GM19238 (cell line): ENCODE measurements around the gene IDH2.
A peak's percentile ranks its signal among the peaks of the same experiment; 100 is the strongest.

ENCODE experiments used
- DNase-seq: peaks from one replicate; pipeline ENCODE4 v3.0.0; 2011; ENCODE audit warnings: low spot score; ENCODE audit not compliant: insufficient read length

The IDH2 gene

DNA sequence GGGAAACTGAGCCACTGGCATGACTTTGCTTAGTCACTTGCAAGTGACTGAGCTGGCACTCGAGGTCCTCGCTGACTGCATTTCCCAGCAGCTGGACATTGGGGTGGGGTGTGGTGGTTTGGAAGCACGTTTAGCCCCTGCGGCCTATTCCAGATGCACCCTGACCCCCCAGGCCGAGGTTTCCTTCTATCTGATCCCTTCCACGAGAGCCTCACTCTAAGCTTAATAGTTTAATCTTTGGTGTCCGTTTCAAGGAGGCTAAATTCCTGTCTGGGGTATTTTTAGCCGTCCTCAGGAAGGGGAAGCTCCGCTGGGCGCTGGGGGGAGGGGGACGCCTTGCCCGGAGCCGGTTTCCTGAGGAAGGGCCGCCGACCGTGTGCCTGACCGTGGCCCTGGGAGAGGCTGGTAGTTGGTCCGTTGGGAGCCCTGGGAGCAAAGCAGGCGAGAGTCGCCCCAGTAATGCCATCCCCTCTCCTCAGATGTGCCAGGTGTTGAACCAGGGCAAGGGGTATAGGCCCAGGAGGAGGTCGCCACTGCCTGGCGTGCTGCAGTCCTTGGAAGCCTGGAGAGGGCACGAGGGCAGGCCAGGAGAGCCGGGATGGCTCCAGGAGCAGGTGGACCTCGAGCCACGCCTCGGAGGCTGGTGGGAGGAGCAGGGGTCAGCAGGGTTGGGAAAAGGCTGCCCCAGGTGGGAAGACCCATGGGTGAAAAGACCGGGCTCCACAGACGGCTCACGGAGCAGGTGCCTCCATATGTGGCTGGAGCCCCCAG is 37.2 kb downstream of the IDH2 start:
- no peak for DNase-seq

DNA sequence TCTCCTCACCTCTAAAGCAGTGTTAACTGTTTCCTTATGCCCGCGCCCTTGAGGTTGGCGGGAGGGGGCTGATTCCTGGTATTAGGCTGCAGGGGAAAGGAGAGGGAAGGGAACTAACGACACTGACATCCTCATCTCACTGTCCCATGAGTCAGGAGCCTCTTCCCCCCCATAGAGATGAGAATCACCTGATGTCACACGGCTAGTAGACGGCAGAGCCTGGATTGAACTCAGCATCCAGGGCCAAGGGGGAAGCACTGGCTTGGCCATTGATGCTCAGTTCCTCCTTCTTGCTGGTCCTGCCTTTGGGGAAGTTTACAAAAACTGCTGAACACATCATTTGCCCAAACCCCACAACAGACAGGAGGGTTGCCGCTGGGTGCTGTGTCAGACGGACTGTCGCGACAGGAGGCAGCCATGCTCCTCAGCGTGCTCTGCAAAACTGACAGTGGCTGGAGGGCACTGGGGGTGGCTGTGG is 38.5 kb downstream of the IDH2 start:
- DNase-seq, result no peak

DNA sequence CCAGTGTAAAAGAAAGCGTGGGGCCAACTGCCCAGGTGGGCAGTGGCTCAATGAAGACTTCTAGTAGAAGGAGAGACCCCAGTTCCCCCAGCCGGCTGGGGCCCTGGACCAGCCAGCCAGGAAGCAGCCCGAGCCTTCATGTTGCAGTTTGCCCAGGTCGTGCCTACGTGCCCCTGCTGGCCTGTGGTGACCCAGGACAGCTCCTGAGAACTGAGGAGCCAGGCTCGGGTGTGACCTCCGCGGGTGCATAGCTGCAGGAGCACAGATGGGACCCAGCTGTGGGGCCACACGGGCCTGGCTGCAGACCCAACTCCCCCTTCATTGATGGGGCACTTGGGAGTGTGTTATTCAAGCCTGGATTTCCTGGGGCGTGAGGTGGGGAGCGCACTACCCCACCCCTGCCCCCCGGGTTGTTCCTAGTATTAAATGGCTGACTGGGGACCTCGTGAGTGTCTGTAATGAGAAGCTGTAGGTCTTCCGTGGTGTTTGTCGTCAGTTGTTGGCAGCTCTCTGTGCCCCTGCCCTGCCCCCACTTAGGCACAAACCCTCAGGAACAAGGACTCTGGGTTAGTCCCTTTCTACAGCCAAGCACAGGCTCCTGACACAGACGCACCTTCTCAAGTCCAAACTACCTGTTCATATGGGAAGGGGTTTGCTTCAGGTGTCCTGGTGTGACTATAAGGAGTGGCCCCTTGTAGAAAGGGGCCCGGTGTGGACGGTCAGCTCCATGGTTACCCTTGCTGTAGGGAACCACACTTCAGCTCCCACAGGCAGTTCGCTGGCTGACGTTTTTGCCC is 39.1 kb downstream of the IDH2 start:
- DNase-seq, result no peak

DNA sequence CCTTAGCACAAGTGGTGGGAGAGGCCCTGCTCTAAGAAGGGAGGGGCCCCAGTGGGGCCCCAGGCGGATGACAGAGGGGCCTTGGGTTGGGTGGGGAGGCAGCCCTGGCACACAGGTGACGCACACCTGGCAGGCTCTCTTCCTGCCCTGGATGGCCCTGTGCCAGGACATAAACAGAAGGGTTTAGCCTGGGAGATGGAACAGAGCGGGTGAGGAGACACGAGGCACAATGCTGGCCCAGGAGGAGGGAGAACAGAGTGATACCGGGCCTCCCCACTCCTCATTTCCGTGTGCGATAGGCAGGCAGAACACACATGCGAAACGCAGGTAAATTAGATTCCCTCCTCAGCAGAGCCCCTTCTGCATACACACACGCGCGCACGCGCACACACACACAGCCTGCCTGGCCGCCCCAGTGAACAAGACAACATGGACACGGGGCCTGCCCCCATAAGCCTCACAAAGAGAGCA is 39.8 kb downstream of the IDH2 start:
- no peak for DNase-seq

DNA sequence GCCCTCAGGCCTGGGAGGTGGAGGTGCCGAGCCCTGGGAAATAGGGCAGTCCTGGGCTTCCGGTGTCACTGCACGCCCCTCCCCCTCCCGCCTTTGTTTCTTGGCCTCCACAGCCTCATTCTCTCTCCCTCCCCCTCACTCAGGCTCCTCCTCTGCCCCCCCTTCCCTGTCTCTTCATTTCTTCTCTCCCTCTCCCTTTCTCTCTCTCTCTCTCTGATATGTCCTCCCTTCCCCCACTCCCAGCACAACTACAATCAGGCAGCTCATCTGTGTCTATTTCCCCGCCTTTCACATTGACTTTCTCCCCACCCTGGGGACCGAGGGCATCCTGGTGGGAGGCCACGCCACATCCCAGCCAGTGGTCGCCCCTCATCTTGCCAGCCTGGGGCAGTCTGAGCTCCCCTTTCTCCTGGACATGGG is 40.2 kb downstream of the IDH2 start:
- DNase-seq, result no peak

DNA sequence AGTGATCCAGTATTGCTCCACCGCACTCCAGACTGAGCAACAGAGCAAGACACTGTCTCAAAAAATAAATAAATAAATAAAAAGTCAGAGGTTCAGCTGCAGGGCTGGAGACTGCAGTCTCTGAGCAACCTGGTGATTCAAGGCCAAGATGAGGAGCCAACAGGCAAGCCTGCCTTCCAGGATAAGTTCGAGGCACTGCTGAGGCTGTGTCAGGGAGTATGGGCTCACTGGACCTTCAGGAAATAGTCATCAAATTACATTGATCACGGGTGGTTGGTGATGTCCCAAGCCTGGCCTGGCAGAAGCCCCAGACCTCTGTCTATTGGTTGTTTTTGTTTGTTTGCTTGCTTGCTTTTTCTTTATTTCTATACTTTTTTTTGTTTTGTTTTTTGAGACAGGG is 41.5 kb downstream of the IDH2 start:
- no peak for DNase-seq

DNA sequence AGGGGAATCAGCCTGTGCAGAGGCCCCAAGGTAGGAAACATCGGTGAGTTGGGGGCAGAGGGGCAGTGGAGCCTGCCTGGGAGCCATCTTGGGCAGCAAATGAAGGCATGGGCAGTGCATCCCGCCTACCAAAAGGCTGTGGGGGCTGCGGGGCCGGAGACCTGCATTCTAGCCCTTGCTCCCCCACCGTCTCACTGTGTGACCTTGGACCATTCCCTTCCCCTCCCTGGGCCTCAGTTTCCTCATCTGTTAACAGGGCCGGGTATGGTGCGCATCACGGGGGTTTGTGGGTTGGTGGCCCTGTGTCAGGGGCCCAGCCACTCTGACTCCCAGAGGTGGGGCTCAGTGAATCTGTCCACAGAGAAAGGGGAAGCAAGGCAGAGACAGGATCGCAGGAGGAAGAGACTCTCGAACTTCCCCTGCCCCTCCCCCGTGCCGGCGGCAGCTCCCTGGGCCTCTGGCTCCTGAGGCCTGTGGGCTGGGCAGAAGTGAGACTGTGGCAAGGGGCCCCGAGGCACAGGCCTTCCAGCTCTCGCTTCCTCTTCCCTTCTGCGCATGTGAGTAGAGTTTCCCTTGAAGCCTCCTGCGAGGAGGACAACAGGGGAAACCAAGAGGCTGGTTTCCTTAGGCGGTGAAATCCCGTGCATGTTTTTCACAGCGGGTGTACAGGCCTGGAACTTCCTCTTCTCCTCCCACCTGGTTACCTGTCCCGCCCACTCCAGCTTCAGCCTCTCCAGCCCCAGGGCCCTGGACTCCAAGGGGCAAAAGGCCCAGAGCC is 42.9 kb downstream of the IDH2 start:
- peak; percentile 80 for DNase-seq

DNA sequence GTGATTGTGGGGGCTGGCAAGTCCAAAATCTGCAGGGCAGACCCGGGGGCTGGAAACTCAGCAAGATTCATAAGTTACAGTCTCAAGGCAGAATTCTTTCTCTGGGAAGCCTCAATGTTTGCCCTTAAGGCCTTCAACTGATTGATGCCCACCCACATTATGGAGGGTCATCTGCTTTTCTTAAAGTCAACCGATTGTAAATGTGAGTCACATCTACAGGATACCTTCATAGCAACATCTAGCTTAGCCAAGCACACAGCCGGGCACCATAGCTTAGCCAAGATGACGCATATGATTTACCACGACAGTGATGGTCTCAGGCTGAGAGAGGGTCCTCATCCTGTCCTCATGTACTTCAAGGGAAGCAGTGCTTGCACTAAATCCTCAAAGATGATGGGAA is 43.5 kb downstream of the IDH2 start:
- DNase-seq, result no peak

DNA sequence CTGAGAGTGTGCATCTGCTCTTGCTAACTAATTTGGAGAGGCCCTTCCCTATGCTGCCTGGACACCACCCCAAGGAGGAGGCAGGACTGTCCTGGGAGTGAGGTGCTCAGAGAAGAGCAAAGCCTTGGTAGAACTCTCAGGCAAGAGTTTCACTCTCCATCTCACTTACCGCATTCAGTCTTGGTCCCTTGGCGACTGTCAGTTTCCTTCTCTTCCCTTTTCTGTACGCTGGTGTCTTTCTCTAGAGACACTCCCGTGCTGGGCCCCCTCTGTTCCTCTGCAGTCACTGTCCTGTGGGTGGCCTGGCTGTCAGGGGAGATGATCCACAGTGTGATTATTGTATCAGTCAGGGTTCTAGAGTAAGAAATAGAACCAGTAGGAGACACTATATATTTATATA is 44.0 kb downstream of the IDH2 start:
- DNase-seq, result peak; percentile 36

DNA sequence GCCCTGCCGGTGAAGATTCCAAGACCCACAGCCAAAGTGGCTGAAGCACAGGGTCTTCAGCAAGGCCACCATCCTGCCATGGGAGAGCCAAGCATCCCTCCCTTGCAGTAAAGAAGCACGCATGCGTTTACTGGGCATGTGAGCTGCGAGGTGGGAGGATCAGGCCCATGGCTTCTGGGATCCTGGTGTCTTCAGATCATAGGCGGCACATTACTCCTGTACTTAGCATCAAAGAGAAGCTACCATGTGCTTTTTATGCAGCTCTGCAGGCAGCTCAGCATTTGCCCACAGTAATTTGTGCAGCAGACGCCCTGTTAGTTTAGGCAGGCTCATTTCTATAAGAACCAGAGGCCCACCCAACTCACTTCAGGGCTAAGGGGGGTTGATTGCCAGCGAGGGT is 45.7 kb downstream of the IDH2 start:
- no peak for DNase-seq

DNA sequence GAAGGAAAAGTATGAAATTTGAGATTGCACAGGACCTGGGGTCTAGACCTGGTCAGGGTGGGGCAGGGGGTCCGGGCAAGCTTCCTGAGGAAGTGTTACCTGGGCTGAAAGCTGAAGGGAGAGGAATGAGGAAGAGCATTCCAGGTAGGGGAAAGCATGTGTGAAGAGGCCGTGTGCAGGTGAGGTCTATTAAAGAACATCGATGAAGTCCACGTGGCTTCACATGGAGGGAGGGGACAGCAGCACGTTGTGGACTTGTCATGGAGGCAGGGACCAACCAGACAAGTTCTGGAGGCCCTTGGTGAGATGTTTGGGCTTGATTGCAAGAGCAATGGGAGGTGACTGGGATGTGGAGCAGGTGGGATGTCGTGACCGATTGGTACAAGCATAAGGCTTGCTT is 47.1 kb downstream of the IDH2 start:
- DNase-seq, result no peak

DNA sequence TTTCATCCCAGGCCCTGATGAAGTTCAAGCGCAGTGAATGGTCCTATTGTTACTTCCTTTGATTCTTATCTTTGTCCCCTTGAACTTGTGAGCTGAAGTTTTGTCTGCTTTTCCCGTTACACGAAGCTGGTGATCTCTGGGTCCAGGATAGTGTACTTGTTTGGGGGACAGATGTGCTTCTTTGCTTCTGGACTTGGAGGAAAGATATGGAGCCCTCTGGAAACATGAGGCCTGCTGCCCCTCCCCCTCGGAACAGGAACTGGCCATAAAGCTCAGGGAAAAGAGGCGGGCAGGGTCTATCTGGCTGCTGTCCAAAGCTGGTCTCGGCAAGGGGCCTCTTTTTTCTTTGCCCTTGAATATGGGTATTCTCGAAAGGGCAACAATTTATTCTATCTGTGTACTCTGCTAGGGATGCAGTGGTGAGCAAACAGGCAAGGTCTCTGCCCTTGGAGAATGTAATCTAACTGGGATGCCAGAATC is 47.6 kb downstream of the IDH2 start:
- no peak for DNase-seq

DNA sequence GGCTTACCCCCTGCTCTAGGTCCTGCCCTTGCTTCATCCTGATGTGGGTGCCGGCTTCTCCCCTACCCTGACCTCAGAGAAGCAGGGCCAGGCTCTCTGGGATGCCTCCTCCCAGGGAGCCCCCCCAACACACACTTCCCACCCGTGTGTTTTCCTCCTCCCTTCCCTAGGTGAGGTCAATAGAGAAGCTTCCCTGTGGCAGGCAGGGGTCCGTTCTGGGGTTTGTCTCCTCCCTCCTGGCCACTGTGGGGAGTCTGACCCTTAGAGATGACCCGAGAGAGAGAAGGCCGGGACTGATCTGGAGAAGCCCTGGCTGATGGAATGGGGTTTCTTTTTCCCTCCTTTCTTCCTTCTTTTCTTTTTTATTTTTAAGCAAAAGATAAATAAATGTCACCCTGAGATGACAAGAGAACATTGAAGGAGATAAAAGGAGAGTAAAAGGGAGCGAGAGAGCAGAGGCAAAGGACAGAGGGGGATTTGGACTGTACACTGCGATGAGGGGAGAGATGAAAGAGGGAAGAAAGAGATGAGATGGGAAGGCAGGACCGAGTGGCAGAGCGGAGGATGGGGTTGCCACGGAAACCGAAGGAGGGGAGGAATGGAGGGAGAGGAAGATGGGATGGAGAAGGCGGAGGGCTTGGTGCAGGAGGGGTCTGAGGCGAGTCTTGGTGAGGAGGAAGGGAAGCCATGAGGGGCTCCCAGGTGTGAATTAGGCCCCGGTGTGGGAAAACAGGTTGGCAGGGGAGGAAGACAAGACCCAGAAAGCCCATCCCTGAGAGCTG is 48.4 kb downstream of the IDH2 start:
- no peak for DNase-seq

DNA sequence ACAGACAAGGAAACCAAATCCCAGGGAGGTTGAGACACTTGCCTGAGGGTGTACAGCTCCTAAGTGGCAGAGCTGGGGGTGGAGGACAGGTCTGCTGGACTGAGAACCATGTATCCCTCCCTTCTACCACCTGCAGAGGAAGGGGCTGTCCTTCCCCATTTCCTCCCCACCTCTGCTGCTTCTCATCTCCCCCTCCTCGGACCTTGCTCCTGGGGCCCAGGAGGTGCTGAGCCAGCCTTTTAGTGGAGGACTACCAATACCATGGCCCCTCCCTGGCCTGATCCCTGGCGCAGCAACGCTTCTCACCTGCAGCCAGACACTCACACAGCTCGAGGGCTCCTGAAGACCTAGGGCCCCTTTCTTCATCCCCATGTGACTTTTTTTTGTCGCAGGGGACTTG is 50.4 kb downstream of the IDH2 start:
- no peak for DNase-seq

DNA sequence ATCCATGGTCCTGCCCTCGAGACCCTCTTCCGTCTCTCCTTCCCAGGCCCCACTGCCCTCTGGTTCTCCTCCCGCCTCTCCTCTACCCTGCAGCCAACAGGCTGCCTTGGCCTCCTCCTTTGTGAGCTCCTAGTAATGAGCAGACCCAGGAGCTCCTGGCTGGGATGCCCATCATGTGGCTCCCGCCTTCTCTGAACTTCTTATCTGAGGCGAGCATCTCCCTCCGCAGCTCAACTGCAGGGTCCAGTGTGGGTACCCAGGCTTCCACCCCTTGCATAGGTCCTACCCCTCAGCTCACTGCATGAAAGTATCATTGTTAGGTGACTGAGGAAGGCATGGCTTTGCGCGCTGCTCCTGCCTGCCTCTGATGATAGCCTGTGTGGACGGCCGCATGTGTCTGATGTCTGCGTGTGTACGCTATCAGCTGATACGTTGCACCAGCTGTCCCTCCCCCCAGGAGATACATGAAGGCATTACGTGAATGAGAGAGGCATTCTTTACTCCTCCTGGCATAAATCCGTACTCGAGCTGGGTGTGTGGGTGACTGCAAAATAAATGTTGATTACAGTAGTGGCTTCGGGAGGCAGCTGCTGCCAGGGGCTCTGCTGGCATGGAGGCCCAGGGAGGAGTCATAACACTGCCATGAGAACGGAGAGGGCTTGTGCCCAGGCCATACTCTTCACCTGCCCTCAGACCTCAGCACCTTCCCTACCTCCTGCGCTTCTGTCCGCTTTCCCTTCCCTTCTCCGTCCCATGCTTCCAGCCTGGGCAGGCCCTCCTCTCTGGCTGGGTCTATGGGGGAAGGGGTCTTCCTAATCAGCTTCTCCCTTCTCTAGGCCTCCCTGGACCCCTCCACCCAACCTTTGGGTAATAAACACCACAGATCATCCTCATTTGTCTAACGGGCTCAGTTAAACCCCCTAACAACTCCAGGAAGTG is 52.3 kb downstream of the IDH2 start:
- DNase-seq, result no peak

DNA sequence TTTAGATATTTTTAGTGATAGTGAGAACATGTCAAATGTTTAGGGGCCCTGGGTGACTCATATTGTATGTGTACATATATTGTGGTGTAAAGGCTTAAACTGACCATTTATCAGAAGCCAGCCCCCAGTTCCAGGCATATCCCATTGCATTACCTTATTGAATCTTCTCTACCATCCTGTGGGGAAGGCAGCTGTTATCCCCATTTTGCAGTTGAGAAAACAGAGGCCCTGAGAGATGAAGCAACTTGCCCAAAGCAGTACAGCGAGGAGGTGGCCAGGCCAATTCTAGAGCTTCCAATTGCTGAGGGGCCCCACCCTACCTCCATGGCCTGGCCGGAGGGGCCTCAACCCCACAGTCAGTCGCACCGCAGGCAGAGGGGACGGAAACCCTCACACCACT is 53.2 kb downstream of the IDH2 start:
- DNase-seq, result no peak

DNA sequence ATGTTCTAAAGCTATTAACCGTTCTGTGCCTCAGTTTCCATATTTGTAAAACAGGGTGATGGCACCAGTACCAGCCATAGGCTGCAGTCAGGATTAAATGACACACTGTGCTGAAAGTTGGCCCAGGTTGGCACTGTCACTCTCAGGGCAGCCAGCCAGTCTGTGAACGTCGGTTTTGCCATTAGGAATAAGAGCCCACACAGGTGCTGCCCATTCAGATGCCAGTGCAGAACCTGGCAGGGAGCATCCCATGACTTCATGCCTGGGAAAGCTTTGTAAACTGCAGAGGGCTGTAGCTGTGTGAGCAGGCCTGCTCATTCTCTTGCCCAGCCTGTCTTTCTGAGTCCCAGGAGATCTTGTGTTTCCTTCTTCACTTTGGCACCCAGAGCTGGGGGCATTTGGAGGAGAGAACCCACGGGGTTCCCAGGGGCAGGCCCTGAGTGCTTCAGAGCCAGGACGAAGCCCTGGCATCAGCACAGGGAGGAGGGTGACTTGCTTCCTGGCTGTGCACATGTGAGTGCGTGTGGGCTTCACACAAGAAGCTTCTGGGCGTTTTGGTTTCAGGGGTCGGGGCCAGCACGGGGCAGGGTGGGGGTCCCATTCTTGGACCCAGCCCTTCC is 54.2 kb downstream of the IDH2 start:
- DNase-seq, result no peak

DNA sequence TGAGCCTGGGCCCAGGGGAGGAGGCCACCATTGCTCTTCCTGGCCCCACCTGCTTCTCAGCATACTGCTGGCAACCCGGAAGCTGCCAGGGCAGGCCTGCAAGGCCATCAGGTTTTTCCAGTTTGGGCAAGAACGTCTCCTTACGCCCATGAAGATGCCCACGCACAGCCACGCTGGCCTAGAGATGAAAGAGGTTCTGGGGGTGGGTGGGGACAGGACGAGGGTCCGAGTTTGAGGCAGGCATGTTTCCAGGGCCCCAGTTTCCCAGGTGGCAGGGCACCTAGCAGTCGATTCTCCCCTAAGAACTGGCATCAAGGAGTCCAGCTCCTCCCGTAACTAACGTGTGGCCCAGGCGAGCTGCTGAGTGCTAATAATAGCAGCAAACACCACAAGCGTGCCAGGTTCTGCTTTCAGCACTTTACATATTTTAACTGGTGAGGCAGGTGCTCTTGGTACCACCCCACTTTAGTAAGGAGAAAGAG is 55.3 kb downstream of the IDH2 start:
- DNase-seq, result peak; percentile 35

DNA sequence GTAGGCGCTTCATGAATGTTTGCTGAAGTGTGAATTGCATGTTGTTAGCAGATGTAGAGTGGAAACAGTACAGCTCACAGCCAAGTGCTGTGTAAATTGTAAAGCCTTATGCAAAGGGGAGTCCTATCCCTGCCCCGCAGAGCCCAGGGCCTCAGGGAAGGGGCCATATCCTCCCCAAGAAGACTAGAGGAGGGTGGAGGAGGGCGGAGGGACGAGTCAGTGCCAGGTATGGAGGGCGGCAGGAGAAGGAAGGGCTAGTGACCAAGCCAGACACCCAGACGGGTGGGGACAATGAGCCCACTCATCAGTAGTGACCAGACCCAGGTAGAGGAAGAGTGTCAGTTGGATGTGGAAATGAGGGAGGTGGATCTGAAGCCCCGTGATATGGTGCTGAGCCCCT is 56.0 kb downstream of the IDH2 start:
- DNase-seq, result no peak
